ENCODE results near the gene KDM1A. TPM values are rescaled to one million over a fixed set of nuclear protein-coding genes. Genes with fewer than 3 reads are reported as not detected.
A peak's percentile ranks its signal among the peaks of the same experiment; 100 is the strongest.

KDM1A gene
- polyA plus RNA-seq, 1 donor (not counting 4 experiments of a cell fraction or from before 2014, with no cell fraction given), result 84.8 TPM

DNA sequence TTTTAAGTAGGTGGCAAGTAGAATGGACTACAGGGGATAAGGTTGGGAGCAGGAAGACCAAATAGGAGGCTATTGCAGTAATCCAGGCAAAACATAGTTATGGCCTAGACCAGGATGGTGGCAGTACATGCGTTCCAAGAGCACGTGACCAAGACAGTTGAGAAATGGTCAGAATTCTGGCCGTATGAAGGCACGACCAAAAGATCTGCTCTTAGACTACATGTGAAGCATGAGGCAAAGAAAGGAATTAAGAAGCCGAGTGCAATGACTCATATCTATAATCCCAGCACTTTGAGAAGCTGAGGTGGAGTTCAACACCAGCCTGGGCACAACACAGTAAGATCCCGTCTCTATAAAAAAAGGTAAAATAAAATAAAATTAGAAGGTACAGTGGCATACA lies 78.0 kb downstream of the KDM1A start:
- Histone ChIP-seq H4K20me1 (ENCODE audit: control insufficient read depth, extremely low read depth, insufficient read depth, low read length) (peaks cover 2% of the 10 kb centered on the region), H3K4me1 (ENCODE audit: control insufficient read depth, extremely low read depth, insufficient read depth, low read length) (peaks cover 44% of the 10 kb centered on the region), H3K27me3 (ENCODE audit: control insufficient read depth, extremely low read depth, insufficient read depth, low read length) (no peaks in the 10 kb centered on the region), H3K4me3 (ENCODE audit: control insufficient read depth in 2 of 3, extremely low read depth in 1 of 3, insufficient read depth in 2 of 3, low read depth in 1 of 3, low read length in 3 of 3) (no peak overlapping the region), H3K9me3 (ENCODE audit: control insufficient read depth, low read depth, low read length) (no peaks in the 10 kb centered on the region), H3K79me2 (ENCODE audit: control insufficient read depth, insufficient read depth, low read length) (peaks cover 63% of the 10 kb centered on the region), H2AFZ (ENCODE audit: control insufficient read depth, low read length) (no peak overlapping the region), H3K9me1 (ENCODE audit: control insufficient read depth, extremely low read depth, insufficient read depth, low read length) (no peaks in the 10 kb centered on the region), H3K4me2 (ENCODE audit: control insufficient read depth, extremely low read depth, insufficient read depth, low read depth, low read length) (no peak overlapping the region), H3K9ac (ENCODE audit: control insufficient read depth, extremely low read depth, insufficient read depth, low read length) (no peak overlapping the region), H3K27ac (ENCODE audit: control insufficient read depth, insufficient read depth, low read length) (no peak overlapping the region), H3K36me3 (ENCODE audit: control insufficient read depth in 2 of 2, extremely low read depth in 1 of 2, insufficient read depth in 2 of 2, low read length in 2 of 2) (peaks cover 14 to 30% of the 10 kb centered on the region in 2 experiments)
- DNase-seq (ENCODE audit: low read depth, low spot score), result no peak
- dilution Hi-C loops (cut with MboI; ENCODE audit: extremely low pct_ligation_motif_present, low sequenced_read_pairs), result no loop called here
- TF ChIP-seq EZH2 (IDR thresholded peaks at IDR 0.05; ENCODE audit: low read length), result no peak
- TF ChIP-seq, protein P1, sequence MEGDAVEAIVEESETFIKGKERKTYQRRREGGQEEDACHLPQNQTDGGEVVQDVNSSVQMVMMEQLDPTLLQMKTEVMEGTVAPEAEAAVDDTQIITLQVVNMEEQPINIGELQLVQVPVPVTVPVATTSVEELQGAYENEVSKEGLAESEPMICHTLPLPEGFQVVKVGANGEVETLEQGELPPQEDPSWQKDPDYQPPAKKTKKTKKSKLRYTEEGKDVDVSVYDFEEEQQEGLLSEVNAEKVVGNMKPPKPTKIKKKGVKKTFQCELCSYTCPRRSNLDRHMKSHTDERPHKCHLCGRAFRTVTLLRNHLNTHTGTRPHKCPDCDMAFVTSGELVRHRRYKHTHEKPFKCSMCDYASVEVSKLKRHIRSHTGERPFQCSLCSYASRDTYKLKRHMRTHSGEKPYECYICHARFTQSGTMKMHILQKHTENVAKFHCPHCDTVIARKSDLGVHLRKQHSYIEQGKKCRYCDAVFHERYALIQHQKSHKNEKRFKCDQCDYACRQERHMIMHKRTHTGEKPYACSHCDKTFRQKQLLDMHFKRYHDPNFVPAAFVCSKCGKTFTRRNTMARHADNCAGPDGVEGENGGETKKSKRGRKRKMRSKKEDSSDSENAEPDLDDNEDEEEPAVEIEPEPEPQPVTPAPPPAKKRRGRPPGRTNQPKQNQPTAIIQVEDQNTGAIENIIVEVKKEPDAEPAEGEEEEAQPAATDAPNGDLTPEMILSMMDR (optimal IDR thresholded peaks at IDR 0.05 in 1 of 3, IDR thresholded peaks at IDR 0.05 in 1 of 3, conservative IDR thresholded peaks at IDR 0.05 in 1 of 3; ENCODE audit: extremely low read depth in 1 of 3, insufficient read depth in 2 of 3, low read length in 3 of 3), result no peak
- FAIRE-seq, result no peak

DNA sequence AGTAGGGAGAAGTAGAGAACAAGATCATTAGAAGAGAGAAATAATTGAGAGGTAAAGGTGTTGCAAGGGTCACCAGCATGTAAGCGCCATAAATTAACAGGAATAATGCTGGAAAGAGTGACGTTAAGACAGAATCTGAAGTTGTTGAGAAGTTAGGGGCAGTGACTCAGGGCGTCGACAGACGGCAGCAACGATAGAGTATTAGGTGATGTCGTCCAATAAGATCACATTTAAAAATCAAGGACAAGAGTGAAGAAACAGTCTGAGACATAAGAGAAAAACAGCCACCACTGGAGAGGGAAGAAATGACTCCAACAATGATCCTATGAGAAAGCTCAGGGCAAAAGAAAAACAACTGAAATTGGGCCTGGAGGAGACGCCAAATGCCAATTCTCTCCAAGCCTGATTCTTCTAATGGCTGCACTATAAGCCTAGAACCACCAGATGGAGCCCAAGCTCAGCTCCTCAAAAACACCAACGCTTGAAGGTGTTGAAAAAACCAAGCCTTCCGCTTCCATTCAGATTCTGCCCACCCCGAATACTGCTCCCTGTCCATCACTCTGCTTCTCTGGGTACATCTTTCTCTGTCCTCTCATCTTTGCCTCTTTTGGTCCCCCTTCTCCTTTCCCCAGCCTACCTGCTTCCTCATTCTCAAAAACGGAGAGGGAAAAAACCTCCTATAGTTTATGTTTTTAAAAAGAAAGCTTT lies 79.3 kb downstream of the KDM1A start:
- peak overlapping the region; percentile 39 for H3K27ac ChIP-seq (ENCODE audit: control insufficient read depth, insufficient read depth, low read length)
- dilution Hi-C loops (cut with MboI; ENCODE audit: extremely low pct_ligation_motif_present, low sequenced_read_pairs), result no loop called here
- peak overlapping the region; percentile 24 for H3K9ac ChIP-seq (ENCODE audit: control insufficient read depth, extremely low read depth, insufficient read depth, low read length)

More for the DNA sequence above, 79.3 kb downstream of the KDM1A start:
- DNase-seq (ENCODE audit: low read depth, low spot score) (no peak), FAIRE-seq (peak; percentile 79)
- Histone ChIP-seq H4K20me1 (ENCODE audit: control insufficient read depth, extremely low read depth, insufficient read depth, low read length) (no peaks in the 10 kb centered on the region), H3K4me1 (ENCODE audit: control insufficient read depth, extremely low read depth, insufficient read depth, low read length) (peaks cover 56% of the 10 kb centered on the region), H3K79me2 (ENCODE audit: control insufficient read depth, insufficient read depth, low read length) (peaks cover 54% of the 10 kb centered on the region), H3K36me3 (ENCODE audit: control insufficient read depth in 2 of 2, extremely low read depth in 1 of 2, insufficient read depth in 2 of 2, low read length in 2 of 2) (peaks cover 6 to 17% of the 10 kb centered on the region in 2 experiments), H3K4me2 (ENCODE audit: control insufficient read depth, extremely low read depth, insufficient read depth, low read depth, low read length) (peak overlapping the region; percentile 42), H3K27me3 (ENCODE audit: control insufficient read depth, extremely low read depth, insufficient read depth, low read length) (no peaks in the 10 kb centered on the region), H3K9me1 (ENCODE audit: control insufficient read depth, extremely low read depth, insufficient read depth, low read length) (no peaks in the 10 kb centered on the region), H3K9me3 (ENCODE audit: control insufficient read depth, low read depth, low read length) (no peaks in the 10 kb centered on the region), H3K4me3 (ENCODE audit: control insufficient read depth in 2 of 3, extremely low read depth in 1 of 3, insufficient read depth in 2 of 3, low read depth in 1 of 3, low read length in 3 of 3) (no peak overlapping the region), H2AFZ (ENCODE audit: control insufficient read depth, low read length) (no peak overlapping the region)
- TF ChIP-seq EZH2 (IDR thresholded peaks at IDR 0.05; ENCODE audit: low read length), result no peak
- TF ChIP-seq, protein P1 (optimal IDR thresholded peaks at IDR 0.05 in 1 of 3, IDR thresholded peaks at IDR 0.05 in 1 of 3, conservative IDR thresholded peaks at IDR 0.05 in 1 of 3; ENCODE audit: extremely low read depth in 1 of 3, insufficient read depth in 2 of 3, low read length in 3 of 3), result peak; percentile 71 to 95 (median 89)
